ENCODE measurements around the gene DPP6.

The DPP6 gene

DNA sequence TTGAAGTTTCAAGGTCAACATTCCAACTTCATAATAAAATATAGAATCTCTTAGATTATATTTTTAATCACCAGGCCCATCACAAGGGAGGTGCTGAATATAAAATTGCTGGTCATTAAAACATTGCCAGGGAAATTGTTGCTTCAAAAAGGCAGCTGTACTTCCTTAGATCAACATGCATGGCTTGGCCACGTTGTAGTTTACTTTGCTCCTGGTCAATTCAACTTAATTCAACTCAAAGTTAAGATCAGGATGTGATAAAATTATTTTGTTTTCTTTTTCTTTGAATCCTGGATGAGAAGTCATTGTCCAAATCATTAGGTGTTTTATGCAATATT is 633.3 kb downstream of the DPP6 start:
- CTCF ChIA-PET: no interaction called here
- TF ChIP-seq, protein P1, sequence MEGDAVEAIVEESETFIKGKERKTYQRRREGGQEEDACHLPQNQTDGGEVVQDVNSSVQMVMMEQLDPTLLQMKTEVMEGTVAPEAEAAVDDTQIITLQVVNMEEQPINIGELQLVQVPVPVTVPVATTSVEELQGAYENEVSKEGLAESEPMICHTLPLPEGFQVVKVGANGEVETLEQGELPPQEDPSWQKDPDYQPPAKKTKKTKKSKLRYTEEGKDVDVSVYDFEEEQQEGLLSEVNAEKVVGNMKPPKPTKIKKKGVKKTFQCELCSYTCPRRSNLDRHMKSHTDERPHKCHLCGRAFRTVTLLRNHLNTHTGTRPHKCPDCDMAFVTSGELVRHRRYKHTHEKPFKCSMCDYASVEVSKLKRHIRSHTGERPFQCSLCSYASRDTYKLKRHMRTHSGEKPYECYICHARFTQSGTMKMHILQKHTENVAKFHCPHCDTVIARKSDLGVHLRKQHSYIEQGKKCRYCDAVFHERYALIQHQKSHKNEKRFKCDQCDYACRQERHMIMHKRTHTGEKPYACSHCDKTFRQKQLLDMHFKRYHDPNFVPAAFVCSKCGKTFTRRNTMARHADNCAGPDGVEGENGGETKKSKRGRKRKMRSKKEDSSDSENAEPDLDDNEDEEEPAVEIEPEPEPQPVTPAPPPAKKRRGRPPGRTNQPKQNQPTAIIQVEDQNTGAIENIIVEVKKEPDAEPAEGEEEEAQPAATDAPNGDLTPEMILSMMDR (IDR thresholded peaks at IDR 0.05; ENCODE audit: control extremely low read depth, extremely low read depth, low read depth, missing control alignments): no peak
- POLR2A ChIA-PET: no interaction called here
- DNase-seq (ENCODE audit: extremely low spot score): no peak

DNA sequence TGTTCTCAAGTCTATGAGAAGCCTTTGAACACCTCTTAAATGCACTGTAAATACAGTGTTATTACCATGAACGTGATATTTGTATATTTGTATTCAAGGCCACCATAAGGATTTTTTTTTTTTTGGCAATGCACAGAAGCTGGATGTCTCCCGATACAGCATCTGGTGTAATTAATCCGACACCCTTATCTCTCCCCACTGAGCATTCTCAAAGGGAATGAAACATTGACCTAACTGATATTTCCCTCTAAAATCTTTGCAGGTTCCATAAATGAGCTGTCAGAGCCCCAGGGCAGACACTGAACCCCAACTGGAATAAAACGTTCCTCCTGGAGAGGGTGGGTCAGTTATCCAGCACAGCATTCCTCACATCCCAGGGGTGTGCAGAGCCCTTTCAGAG is 634.1 kb downstream of the DPP6 start:
- ChIA-PET CTCF (interaction anchor here (0.9 kb wide), 1 partner anchor 16 kb away, joined by 3 read pairs; no protein-coding TSS in a partner anchor), POLR2A (no interaction called here)
- no peak for DNase-seq (ENCODE audit: extremely low spot score)
- TF ChIP-seq, protein P1 (IDR thresholded peaks at IDR 0.05; ENCODE audit: control extremely low read depth, extremely low read depth, low read depth, missing control alignments): no peak

DNA sequence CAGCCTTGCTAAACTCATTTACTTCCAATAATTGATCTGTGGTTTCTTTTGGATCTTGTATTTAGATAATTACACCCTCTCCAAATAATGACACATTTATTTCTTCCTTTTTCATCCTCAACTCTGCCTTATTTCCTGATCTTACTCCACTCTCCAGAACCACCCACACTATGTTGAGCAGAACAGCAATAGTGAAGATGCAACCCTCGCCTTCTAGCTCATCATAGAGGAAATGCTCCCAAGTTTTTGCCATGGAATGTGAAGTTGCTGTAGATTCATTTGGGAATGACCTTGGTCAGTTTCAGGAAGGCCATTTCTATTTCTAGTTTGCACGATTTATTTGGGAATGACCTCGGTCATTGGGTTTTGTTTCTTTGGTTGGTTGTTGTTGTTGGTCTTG is 636.8 kb downstream of the DPP6 start:
- POLR2A ChIA-PET: no interaction called here
- TF ChIP-seq, protein P1 (IDR thresholded peaks at IDR 0.05; ENCODE audit: control extremely low read depth, extremely low read depth, low read depth, missing control alignments): no peak
- no peak for DNase-seq (ENCODE audit: extremely low spot score)
- CTCF ChIA-PET: no interaction called here

DNA sequence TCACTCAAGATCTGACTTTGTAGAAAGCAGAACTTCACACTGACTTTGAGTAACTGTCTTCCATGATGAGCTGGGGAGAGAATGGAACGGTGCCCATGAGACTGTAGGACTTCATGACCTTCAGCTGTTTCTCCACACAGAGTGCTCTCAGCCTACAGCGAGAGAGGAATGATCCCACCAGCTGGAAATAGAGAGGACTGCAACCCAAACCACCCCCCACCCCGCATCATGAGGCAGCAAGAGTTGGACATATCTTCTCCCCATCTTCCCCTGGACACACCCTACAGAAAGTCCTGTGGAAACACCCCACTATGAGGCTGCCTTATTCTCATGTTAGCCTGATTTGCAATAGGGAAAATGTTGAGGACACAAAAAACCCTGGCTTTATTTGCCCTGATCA is 638.2 kb downstream of the DPP6 start:
- DNase-seq (ENCODE audit: extremely low spot score): no peak
- TF ChIP-seq, protein P1 (IDR thresholded peaks at IDR 0.05; ENCODE audit: control extremely low read depth, extremely low read depth, low read depth, missing control alignments): no peak
- POLR2A ChIA-PET: no interaction called here
- CTCF ChIA-PET: no interaction called here

DNA sequence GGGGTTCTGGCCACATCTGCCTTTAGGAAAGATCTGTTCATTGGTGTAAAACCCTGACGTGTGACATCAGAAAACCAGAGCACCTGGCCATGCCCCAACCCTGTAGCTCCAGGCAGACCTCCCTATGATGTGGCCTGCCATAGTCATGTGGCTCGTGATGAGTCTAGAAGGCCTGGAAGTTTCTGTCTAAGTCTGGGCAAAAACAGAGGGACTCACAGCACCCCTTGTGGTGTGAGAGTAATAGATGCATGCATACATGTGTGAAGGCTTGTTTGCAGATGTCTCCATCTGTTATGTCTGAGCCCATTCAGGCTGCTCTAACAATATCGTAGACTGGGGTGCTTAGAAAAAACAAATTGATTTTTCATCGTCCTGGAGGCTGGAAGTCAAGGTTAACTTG is 641.5 kb downstream of the DPP6 start:
- ChIA-PET CTCF (no interaction called here), POLR2A (no interaction called here)
- no peak for DNase-seq (ENCODE audit: extremely low spot score)
- TF ChIP-seq, protein P1 (IDR thresholded peaks at IDR 0.05; ENCODE audit: control extremely low read depth, extremely low read depth, low read depth, missing control alignments): no peak

DNA sequence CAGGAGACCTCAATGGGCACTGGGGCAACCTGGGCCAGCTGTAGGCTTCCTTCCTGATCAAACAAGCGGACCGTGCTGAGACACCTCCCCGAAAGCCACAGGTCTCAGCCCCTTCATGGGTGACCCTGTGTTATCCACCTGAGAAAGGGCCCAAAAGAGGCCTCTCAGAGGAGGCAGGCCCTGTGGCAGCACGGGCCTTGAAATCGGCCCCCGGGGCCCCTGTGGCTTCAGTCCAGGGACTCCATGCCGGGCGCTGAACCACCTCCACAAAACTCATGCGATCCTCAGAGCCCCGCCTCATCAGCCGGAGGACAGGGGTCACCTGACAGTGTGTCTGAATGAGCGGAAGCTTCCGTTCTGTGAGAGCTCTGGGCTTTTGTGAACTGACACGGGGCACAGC is 643.6 kb downstream of the DPP6 start:
- DNase-seq (ENCODE audit: extremely low spot score): no peak
- CTCF ChIA-PET: no interaction called here
- TF ChIP-seq, protein P1 (IDR thresholded peaks at IDR 0.05; ENCODE audit: control extremely low read depth, extremely low read depth, low read depth, missing control alignments): no peak
- POLR2A ChIA-PET: no interaction called here

DNA sequence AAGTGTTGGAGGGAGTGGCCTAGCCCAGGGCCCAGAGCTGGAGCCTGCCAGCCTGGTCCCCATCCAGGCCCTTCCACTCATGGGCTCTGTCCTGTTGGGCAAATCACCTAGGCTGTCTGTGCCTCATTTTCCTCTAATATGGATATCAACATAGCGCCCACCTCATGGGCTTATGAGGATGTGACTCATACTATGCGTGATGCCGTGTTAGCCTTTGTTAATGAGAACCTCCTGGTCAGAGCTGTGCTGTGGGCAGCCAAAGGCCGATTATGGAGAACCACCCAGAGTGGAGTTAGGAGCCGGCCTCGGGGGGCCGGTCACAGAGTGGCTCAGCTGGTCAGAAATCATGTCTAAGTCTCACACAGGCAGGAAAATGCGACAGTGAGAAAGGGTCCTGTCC is 644.4 kb downstream of the DPP6 start:
- ChIA-PET POLR2A (no interaction called here), CTCF (interaction anchor here (1.1 kb wide), 1 partner anchor 14 kb away, joined by 3 read pairs; no protein-coding TSS in a partner anchor)
- TF ChIP-seq, protein P1 (IDR thresholded peaks at IDR 0.05; ENCODE audit: control extremely low read depth, extremely low read depth, low read depth, missing control alignments): no peak
- no peak for DNase-seq (ENCODE audit: extremely low spot score)

All from GM10248 (cell line).